Hepatocyte (in vitro differentiated cells): ENCODE measurements around the gene DEFB125.

Experiments
- EZH2phosphoT487 ChIP-seq: fragments of 200-600 bp; sonication (generic); IDR thresholded peaks from one replicate; pipeline ENCODE4 v1.6.1; 2018; ENCODE audit warnings: antibody characterized with exemption, mild to moderate bottlenecking, low read depth, moderate library complexity; ENCODE audit not compliant: unreplicated experiment, severe bottlenecking
- TF ChIP-seq, protein P1 (sequence below): fragments of 200-600 bp; sonication (generic); IDR thresholded peaks from 2 replicates; pipeline ENCODE4 v1.5.1; 2016; ENCODE audit warnings: antibody characterized with exemption, mild to moderate bottlenecking; ENCODE audit not compliant: poor library complexity

DNA sequence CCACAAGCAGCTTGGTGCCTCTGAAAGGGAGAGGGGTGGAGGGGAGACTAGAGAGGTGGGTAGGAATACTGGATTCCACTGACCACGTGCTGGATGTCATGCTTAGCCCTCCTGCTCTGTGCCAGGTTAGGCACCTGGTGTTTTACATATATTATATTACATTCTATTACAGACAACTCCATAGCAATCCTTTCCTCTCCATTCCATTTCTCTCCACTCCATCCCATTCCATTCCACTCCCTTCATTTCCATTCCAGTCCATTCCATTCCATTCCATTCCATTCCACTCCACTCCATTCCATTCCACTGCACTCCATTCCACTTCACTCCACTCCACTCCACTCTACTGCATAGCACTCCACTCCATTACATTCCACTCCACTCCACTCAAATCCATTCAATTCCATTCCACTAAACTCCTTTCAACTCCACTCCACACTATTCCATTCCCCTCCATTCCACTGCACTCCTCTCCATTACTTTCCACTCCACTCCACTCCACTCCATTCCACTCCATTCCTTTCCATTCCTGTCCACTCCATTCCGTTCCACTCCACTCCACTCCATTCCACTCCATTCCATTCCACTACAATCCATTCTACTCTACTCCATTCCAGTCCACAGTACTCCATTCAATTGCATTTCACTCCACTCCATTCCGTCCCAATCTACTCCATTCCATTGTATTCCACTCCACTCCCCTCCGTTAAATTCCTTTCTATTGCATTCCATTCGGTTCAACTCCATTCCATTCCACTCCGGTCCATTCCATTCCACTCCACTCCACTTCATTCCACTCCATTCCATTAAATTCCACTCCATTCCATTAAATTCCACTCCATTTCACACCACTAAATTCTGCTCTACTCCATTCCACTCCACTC lies 27.2 kb upstream of the DEFB125 start:
- TF ChIP-seq EZH2phosphoT487: no peak
- TF ChIP-seq, protein P1, sequence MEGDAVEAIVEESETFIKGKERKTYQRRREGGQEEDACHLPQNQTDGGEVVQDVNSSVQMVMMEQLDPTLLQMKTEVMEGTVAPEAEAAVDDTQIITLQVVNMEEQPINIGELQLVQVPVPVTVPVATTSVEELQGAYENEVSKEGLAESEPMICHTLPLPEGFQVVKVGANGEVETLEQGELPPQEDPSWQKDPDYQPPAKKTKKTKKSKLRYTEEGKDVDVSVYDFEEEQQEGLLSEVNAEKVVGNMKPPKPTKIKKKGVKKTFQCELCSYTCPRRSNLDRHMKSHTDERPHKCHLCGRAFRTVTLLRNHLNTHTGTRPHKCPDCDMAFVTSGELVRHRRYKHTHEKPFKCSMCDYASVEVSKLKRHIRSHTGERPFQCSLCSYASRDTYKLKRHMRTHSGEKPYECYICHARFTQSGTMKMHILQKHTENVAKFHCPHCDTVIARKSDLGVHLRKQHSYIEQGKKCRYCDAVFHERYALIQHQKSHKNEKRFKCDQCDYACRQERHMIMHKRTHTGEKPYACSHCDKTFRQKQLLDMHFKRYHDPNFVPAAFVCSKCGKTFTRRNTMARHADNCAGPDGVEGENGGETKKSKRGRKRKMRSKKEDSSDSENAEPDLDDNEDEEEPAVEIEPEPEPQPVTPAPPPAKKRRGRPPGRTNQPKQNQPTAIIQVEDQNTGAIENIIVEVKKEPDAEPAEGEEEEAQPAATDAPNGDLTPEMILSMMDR: no peak
